Smooth muscle cell (in vitro differentiated cells): ENCODE data around the gene SPTBN1. TPM values are rescaled to one million over a fixed set of nuclear protein-coding genes. Genes with fewer than 3 reads are reported as not detected.

Source experiments
- DNase-seq: peaks from one replicate; lab custom pipeline; 2025; ENCODE audit not compliant: unreplicated experiment; lab: John Stamatoyannopoulos, UW
- H2AFZ ChIP-seq: fragments of 200-600 bp; sonication (generic); 2 replicates; pipeline ENCODE4 v1.6.0; 2016; ENCODE audit warnings: antibody characterized with exemption, low read depth, mild to moderate bottlenecking
- H3F3A ChIP-seq: fragments of 200-600 bp; sonication (generic); 2 replicates; pipeline ENCODE4 v1.6.0; 2017; ENCODE audit warnings: antibody characterized with exemption, low read depth
- H3K27ac ChIP-seq: fragments of 200-600 bp; sonication (generic); 2 replicates; pipeline ENCODE4 v1.5.1; 2016; ENCODE audit warnings: low read depth, mild to moderate bottlenecking
- H3K27me3 ChIP-seq: fragments of 200-600 bp; sonication (generic); 2 replicates; pipeline ENCODE4 v1.6.1; 2016; ENCODE audit warnings: low read depth, mild to moderate bottlenecking
- H3K36me3 ChIP-seq: fragments of 200-600 bp; sonication (generic); 2 replicates; pipeline ENCODE4 v1.5.1; 2016; ENCODE audit warnings: low read depth
- H3K4me1 ChIP-seq: fragments of 200-600 bp; sonication (generic); 2 replicates; pipeline ENCODE4 v1.5.1; 2016; ENCODE audit warnings: low read depth
- H3K4me2 ChIP-seq: fragments of 200-600 bp; sonication (generic); 2 replicates; pipeline ENCODE4 v1.6.0; 2016; ENCODE audit warnings: mild to moderate bottlenecking
- H3K4me3 ChIP-seq: fragments of 200-600 bp; sonication (generic); 2 replicates; pipeline ENCODE4 v1.5.1; 2016; ENCODE audit warnings: mild to moderate bottlenecking
- H3K79me2 ChIP-seq: fragments of 200-600 bp; sonication (generic); 2 replicates; pipeline ENCODE4 v1.6.0; 2016; ENCODE audit warnings: low read depth, mild to moderate bottlenecking
- H3K9ac ChIP-seq: fragments of 200-600 bp; sonication (generic); 2 replicates; pipeline ENCODE4 v1.6.0; 2016; ENCODE audit warnings: low read depth
- H3K9me3 ChIP-seq: fragments of 200-600 bp; sonication (generic); replicated peaks from 2 replicates; pipeline ENCODE4 v1.5.1; 2016; ENCODE audit warnings: low read depth
- H4K20me1 ChIP-seq: fragments of 200-600 bp; sonication (generic); 2 replicates; pipeline ENCODE4 v1.6.0; 2016; ENCODE audit warnings: low read depth
- CTCF ChIP-seq: fragments of 200-600 bp; sonication (generic); IDR thresholded peaks from 2 replicates; pipeline ENCODE4 v1.5.1; 2017; ENCODE audit warnings: borderline replicate concordance, mild to moderate bottlenecking, antibody characterized with exemption; ENCODE audit not compliant: insufficient read depth, poor library complexity, severe bottlenecking
- WGBS: methylation state at CpG from one replicate; pipeline ENCODE4 v1.1.7; 2016; ENCODE audit warnings: low lambda C conversion rate; 5-methylcytosine and 5-hydroxymethylcytosine counted together
- polyA plus RNA-seq: library from polyadenylated mRNA; unstranded; fragments of >200 nt; fragmentation: Nextera tagmentation; extraction: Ambion mirVana; gene quantifications from 2 replicates; pipeline ENCODE4 v1.2.1, GENCODE V29; 2016
- total RNA-seq: library from RNA; depleted of rRNA; stranded (reverse); fragments of >200 nt; gene quantifications from 2 replicates; pipeline ENCODE4 v1.2.3, GENCODE V29; 2014

Gene SPTBN1
- total and polyA plus RNA-seq, 2 experiments from 2014 or later, result 78.7 to 186 TPM

GRCh38 chr2:54416938-54417337 is 39.2 kb upstream of the SPTBN1 start:
- no peak for DNase-seq
- H3K4me2 ChIP-seq, result peak overlapping the region; percentile 38
- peak overlapping the region; percentile 52 for H2AFZ ChIP-seq
- H3K4me3 ChIP-seq, result no peak overlapping the region
- no peaks in the 10 kb centered on the region for H3K9me3 ChIP-seq
- no peaks in the 10 kb centered on the region for H4K20me1 ChIP-seq
- 100% methylated on average over 1 of the region's 1 CpG for WGBS
- H3K36me3 ChIP-seq, result no peaks in the 10 kb centered on the region
- no peak overlapping the region for H3K9ac ChIP-seq
- H3F3A ChIP-seq, result no peaks in the 10 kb centered on the region
- H3K4me1 ChIP-seq, result no peaks in the 10 kb centered on the region
- TF ChIP-seq CTCF, result no peak
- H3K79me2 ChIP-seq, result no peaks in the 10 kb centered on the region
- H3K27me3 ChIP-seq, result no peaks in the 10 kb centered on the region
- H3K27ac ChIP-seq, result no peak overlapping the region

GRCh38 chr2:54417577-54417976 is 38.5 kb upstream of the SPTBN1 start:
- TF ChIP-seq CTCF, result no peak
- no peaks in the 10 kb centered on the region for H3K79me2 ChIP-seq
- H3K27ac ChIP-seq, result no peak overlapping the region
- no peaks in the 10 kb centered on the region for H4K20me1 ChIP-seq
- WGBS, result 86% methylated on average over 2 of the region's 2 CpGs
- H3K9ac ChIP-seq, result no peak overlapping the region
- no peak overlapping the region for H2AFZ ChIP-seq
- no peaks in the 10 kb centered on the region for H3F3A ChIP-seq
- H3K4me3 ChIP-seq, result no peak overlapping the region
- DNase-seq, result no peak
- no peaks in the 10 kb centered on the region for H3K4me1 ChIP-seq
- no peak overlapping the region for H3K4me2 ChIP-seq
- H3K9me3 ChIP-seq, result no peaks in the 10 kb centered on the region
- no peaks in the 10 kb centered on the region for H3K27me3 ChIP-seq
- no peaks in the 10 kb centered on the region for H3K36me3 ChIP-seq

- Histone ChIP-seq H3K9ac (no peak overlapping the region), H3K79me2 (no peaks in the 10 kb centered on the region), H3K4me3 (no peak overlapping the region), H3K27ac (no peak overlapping the region), H3K4me1 (no peaks in the 10 kb centered on the region), H3K9me3 (no peaks in the 10 kb centered on the region), H2AFZ (no peak overlapping the region), H3K36me3 (no peaks in the 10 kb centered on the region), H4K20me1 (no peaks in the 10 kb centered on the region), H3K27me3 (no peaks in the 10 kb centered on the region), H3K4me2 (no peak overlapping the region), H3F3A (no peaks in the 10 kb centered on the region)
- WGBS, result 87% methylated on average over 4 of the region's 4 CpGs
- no peak for TF ChIP-seq CTCF
- no peak for DNase-seq
These were observed 36.7 kb upstream of the SPTBN1 start for GRCh38 chr2:54419388-54419787.

- no peak overlapping the region for H3K4me3 ChIP-seq
- H3K9ac ChIP-seq, result no peak overlapping the region
- H4K20me1 ChIP-seq, result no peaks in the 10 kb centered on the region
- no peak for TF ChIP-seq CTCF
- H2AFZ ChIP-seq, result no peak overlapping the region
- no peaks in the 10 kb centered on the region for H3K27me3 ChIP-seq
- WGBS, result 79% methylated on average over 9 of the region's 9 CpGs
- no peaks in the 10 kb centered on the region for H3F3A ChIP-seq
- H3K4me1 ChIP-seq, result no peaks in the 10 kb centered on the region
- no peak overlapping the region for H3K27ac ChIP-seq
- H3K9me3 ChIP-seq, result no peaks in the 10 kb centered on the region
- DNase-seq, result no peak
- no peaks in the 10 kb centered on the region for H3K36me3 ChIP-seq
- no peak overlapping the region for H3K4me2 ChIP-seq
- H3K79me2 ChIP-seq, result no peaks in the 10 kb centered on the region
These were observed 36.1 kb upstream of the SPTBN1 start for GRCh38 chr2:54419855-54420523.
